NCI-H2227 treated with DMSO at 0.1 percent for 48 hours (cell line): Measurements from ENCODE around the gene DAND5.

Experiments
- DNase-seq: peaks from one replicate; lab custom pipeline; 2025; lab: John Stamatoyannopoulos, UW

Gene DAND5

GRCh38 chr19:12994701-12995595 lies 25.6 kb downstream of the DAND5 start, which contains the start of gene NFIX:
TSS of gene NFIX (plus strand) at chr19:12995475. CDS start at chr19:12995838, 363 bp downstream.
- no peak for DNase-seq

GRCh38 chr19:12995596-12996405 lies 26.4 kb downstream of the DAND5 start:
- no peak for DNase-seq

GRCh38 chr19:12996406-12997094 lies 27.2 kb downstream of the DAND5 start:
- DNase-seq, result no peak

GRCh38 chr19:12997179-12997966 lies 28.0 kb downstream of the DAND5 start:
- DNase-seq, result no peak

GRCh38 chr19:12997967-12998940 lies 28.9 kb downstream of the DAND5 start:
- DNase-seq, result no peak

GRCh38 chr19:13001166-13001501 lies 31.8 kb downstream of the DAND5 start:
- no peak for DNase-seq

- DNase-seq, result no peak
Measured at GRCh38 chr19:13001502-13002165, 32.3 kb downstream of the DAND5 start.

- DNase-seq, result no peak
Measured at GRCh38 chr19:13002166-13002898, 33.0 kb downstream of the DAND5 start.

GRCh38 chr19:13003081-13003480 lies 33.7 kb downstream of the DAND5 start:
- DNase-seq, result no peak

- DNase-seq, result no peak
Measured at GRCh38 chr19:13004273-13004672, 34.9 kb downstream of the DAND5 start.

- no peak for DNase-seq
Measured at GRCh38 chr19:13005253-13005652, 35.9 kb downstream of the DAND5 start.

- DNase-seq, result no peak
Measured at GRCh38 chr19:13005861-13006370, 36.5 kb downstream of the DAND5 start.

- no peak for DNase-seq
Measured at GRCh38 chr19:13006431-13007281, 37.3 kb downstream of the DAND5 start.

GRCh38 chr19:13007292-13008045 lies 38.1 kb downstream of the DAND5 start:
- DNase-seq, result no peak

GRCh38 chr19:13008926-13009787 lies 39.8 kb downstream of the DAND5 start:
- DNase-seq, result no peak
